Tibial nerve (tissue), 4 donors: ENCODE data around the gene GLYATL1. TPM values are rescaled to one million over a fixed set of nuclear protein-coding genes. Genes with fewer than 3 reads are reported as not detected.

Experiments used
- DNase-seq, 2 donors: peaks; one replicate each; pipeline ENCODE4 v3.0.0-alpha.2; 2019; ENCODE audit warnings: low spot score in 2 of 2
- H3K27ac ChIP-seq, 4 donors: fragments of 200-600 bp; sonication (generic) in 3 of 4; one replicate each; pipeline ENCODE4 v1.5.1; 2017 to 2019; ENCODE audit warnings: mild to moderate bottlenecking in 1 of 4
- H3K27me3 ChIP-seq, 2 donors: fragments of 200-600 bp; sonication (generic) in 1 of 2; one replicate each; pipeline versions ENCODE4 v1.5.1 to v1.6.0; 2017 to 2019
- H3K36me3 ChIP-seq, 3 donors: fragments of 200-600 bp; sonication (generic); one replicate each; pipeline ENCODE4 v1.5.1; 2018 to 2019
- H3K4me1 ChIP-seq, 4 donors: fragments of 200-600 bp; sonication (generic) in 3 of 4; one replicate each; pipeline ENCODE4 v1.5.1; 2017 to 2019
- H3K4me3 ChIP-seq, 4 donors: fragments of 200-600 bp; sonication (generic) in 3 of 4; one replicate each; pipeline ENCODE4 v1.5.1; 2017 to 2019; ENCODE audit warnings: mild to moderate bottlenecking in 1 of 4, moderate library complexity in 1 of 4
- H3K9me3 ChIP-seq, 4 donors: fragments of 200-600 bp; sonication (generic) in 3 of 4; one replicate each; pipeline ENCODE4 v1.5.1; 2017 to 2019
- EP300 ChIP-seq, 2 donors: sonication (generic); formaldehyde crosslinking; IDR thresholded peaks; one replicate each; pipeline ENCODE4 v1.6.1; 2017; ENCODE audit warnings: antibody characterized with exemption in 2 of 2, mild to moderate bottlenecking in 1 of 2
- POLR2A ChIP-seq, 2 donors: fragments of 450-650 bp; IDR thresholded peaks; one replicate each; pipeline ENCODE4 v1.6.1; 2017; ENCODE audit warnings: antibody characterized with exemption in 2 of 2, mild to moderate bottlenecking in 2 of 2, moderate library complexity in 2 of 2
- WGBS, 2 donors: methylation state at CpG; one replicate each; pipeline ENCODE4 v1.1.5; 2018; 5-methylcytosine and 5-hydroxymethylcytosine counted together
- total RNA-seq, 4 donors: library from RNA; depleted of rRNA; stranded (reverse); fragments of >200 nt; gene quantifications; one replicate each; pipeline ENCODE4 v1.1.0, GENCODE V29; 2016
- TF ChIP-seq, protein P1 (sequence below), 5 experiments: fragments of 200-600 bp in 3 of 5; fragments of 450-650 bp in 2 of 5; sonication (generic) in 3 of 5; IDR thresholded peaks; one replicate each; pipeline ENCODE4 v1.5.1; 2016 to 2019; ENCODE audit warnings: antibody characterized with exemption in 5 of 5, mild to moderate bottlenecking in 3 of 5, moderate library complexity in 2 of 5

Gene GLYATL1
- total RNA-seq, 4 donors from 2014 or later = not detected

DNA sequence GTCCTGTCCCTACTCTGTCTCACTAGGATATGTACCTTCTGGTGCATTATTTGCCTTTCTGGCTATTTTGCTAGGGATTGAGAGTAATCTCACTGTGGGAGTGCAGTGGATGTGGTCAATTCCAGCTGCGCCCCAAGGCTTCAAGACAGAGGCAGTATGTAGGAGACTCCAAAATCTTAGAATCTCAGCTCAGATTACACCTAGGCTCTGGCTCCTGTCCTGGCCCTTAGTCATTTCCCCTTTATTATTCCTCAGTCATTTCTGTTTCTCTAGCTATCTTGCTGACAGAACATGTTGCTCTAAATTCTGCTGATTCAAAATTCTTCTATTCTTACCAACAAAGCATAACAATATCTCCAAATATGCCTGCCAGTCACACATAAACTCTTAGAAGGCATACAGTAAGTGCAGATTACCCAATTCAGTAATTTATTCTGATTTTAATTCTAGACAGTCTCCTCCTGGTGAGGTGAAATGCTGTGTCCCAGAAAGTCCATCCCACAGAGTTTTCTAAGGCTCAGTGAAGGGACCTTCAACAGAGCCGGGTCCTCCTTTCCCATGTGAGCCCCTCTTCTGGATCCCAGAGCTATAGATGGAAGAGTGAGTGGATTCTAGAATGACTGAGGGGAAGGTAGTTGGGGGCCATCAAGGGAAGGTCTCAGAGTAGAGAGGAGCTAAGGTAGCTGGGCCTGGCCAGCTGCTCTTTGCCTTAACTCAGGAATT lies 24.3 kb upstream of the GLYATL1 start:
- Histone ChIP-seq H3K4me3 (no peak overlapping the region), H3K4me1 (no peaks in the 10 kb centered on the region), H3K27ac (no peak overlapping the region), H3K9me3 (peaks cover 0 to 26% (median 0%) of the 10 kb centered on the region in 4 donors), H3K27me3 (peaks cover 0 to 3% of the 10 kb centered on the region in 2 donors), H3K36me3 (no peaks in the 10 kb centered on the region)
- 90 to 98% methylated on average over 2 of the region's 2 CpGs for WGBS, 2 donors
- DNase-seq = no peak
- TF ChIP-seq EP300 (IDR thresholded peaks at IDR 0.05) (no peak), POLR2A (IDR thresholded peaks at IDR 0.05) (no peak)
- TF ChIP-seq, protein P1, sequence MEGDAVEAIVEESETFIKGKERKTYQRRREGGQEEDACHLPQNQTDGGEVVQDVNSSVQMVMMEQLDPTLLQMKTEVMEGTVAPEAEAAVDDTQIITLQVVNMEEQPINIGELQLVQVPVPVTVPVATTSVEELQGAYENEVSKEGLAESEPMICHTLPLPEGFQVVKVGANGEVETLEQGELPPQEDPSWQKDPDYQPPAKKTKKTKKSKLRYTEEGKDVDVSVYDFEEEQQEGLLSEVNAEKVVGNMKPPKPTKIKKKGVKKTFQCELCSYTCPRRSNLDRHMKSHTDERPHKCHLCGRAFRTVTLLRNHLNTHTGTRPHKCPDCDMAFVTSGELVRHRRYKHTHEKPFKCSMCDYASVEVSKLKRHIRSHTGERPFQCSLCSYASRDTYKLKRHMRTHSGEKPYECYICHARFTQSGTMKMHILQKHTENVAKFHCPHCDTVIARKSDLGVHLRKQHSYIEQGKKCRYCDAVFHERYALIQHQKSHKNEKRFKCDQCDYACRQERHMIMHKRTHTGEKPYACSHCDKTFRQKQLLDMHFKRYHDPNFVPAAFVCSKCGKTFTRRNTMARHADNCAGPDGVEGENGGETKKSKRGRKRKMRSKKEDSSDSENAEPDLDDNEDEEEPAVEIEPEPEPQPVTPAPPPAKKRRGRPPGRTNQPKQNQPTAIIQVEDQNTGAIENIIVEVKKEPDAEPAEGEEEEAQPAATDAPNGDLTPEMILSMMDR (IDR thresholded peaks at IDR 0.05) = no peak

DNA sequence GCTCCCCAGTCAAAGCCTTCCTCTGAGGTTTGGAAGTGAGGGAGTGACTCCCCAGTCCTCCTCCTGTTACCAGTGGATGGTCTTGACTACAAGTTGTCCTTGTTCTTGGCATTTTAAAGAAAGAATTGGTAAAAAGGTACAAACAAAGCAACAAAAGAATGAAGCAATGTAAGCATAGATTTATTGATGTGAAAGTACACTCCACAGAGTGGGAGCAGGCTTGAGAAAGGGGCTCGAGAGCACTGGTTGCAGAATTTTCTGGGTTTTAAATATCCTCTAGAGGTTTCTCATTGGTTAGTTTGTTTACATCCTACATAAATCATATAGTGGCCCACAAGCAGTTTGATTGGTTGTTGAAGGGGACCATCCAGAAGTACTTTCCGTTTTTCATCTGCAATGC lies 22.7 kb upstream of the GLYATL1 start:
- no peak overlapping the region for H3K27ac ChIP-seq
- 81 to 96% methylated on average over 2 of the region's 2 CpGs for WGBS, 2 donors
- no peaks in the 10 kb centered on the region for H3K27me3 ChIP-seq
- TF ChIP-seq, protein P1 (IDR thresholded peaks at IDR 0.05) = no peak
- TF ChIP-seq EP300 (IDR thresholded peaks at IDR 0.05) (no peak), POLR2A (IDR thresholded peaks at IDR 0.05) (no peak)
- no peak for DNase-seq
- no peaks in the 10 kb centered on the region for H3K36me3 ChIP-seq
- H3K4me1 ChIP-seq = no peaks in the 10 kb centered on the region
- H3K9me3 ChIP-seq = peaks cover 0 to 26% (median 0%) of the 10 kb centered on the region in 4 donors
- H3K4me3 ChIP-seq = no peak overlapping the region

DNA sequence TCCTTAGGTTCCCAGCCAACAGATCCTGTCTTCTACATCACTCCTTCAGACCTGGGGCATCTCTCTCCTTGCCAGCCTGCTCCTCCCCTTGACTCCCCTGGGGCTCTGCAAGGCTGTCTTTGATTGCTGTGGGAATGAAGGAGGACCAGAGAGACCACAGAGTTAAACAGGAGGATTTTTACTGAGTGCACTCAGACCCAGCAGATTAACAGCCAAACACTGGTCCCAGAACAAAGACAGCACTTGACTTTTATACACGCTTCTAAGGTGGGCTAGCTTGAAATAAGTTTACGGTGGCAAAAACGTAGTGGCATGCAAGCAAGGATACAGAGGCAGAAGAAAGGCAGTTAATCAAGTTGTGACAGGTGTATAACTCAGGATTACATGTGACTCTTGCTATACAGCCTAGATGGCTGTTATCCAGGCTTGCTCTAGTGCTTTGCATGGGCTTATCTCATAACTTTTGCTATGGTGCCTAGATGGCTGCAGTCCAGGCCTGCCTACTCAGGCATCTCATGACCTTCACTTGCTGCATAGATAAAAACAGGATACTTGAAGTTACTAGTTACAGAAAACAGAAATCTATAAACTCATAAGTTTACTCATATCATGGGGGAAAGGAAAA lies 22.0 kb upstream of the GLYATL1 start:
- no peaks in the 10 kb centered on the region for H3K27me3 ChIP-seq
- no peak overlapping the region for H3K4me3 ChIP-seq
- H3K27ac ChIP-seq = no peak overlapping the region
- WGBS, 2 donors = 84 to 88% methylated on average over 3 of the region's 3 CpGs
- DNase-seq = no peak
- H3K9me3 ChIP-seq = peaks cover 0 to 26% (median 0%) of the 10 kb centered on the region in 4 donors
- no peaks in the 10 kb centered on the region for H3K4me1 ChIP-seq
- H3K36me3 ChIP-seq = no peaks in the 10 kb centered on the region
- no peak for TF ChIP-seq EP300 (IDR thresholded peaks at IDR 0.05)
- TF ChIP-seq, protein P1 (IDR thresholded peaks at IDR 0.05) = no peak
- TF ChIP-seq POLR2A (IDR thresholded peaks at IDR 0.05) = no peak

DNA sequence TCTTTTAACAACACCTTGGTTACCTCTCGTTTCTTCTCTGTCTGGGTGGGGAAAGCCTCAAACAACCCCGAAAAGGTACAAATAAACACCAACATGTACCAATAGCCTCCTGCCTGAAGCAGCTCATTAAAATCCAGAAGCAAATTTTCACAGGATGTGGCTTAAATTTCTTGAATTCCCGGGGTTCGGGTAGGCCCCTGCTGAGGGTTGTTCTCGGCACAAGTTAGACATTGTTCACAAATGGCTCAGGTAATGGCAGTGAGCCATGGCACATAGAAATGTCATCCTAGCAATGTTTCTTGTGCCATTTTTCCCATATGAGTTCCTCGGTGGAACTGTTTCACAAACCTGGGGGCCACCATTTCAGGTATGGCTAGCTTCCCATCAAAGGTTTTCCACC lies 19.7 kb upstream of the GLYATL1 start:
- H3K27ac ChIP-seq = no peak overlapping the region
- no peak for TF ChIP-seq EP300 (IDR thresholded peaks at IDR 0.05)
- TF ChIP-seq POLR2A (IDR thresholded peaks at IDR 0.05) = no peak
- TF ChIP-seq, protein P1 (IDR thresholded peaks at IDR 0.05) = no peak
- H3K4me1 ChIP-seq = no peaks in the 10 kb centered on the region
- H3K36me3 ChIP-seq = no peaks in the 10 kb centered on the region
- H3K4me3 ChIP-seq = no peak overlapping the region
- H3K9me3 ChIP-seq = peaks cover 0 to 26% (median 0%) of the 10 kb centered on the region in 4 donors
- DNase-seq = no peak
- H3K27me3 ChIP-seq = no peaks in the 10 kb centered on the region
- WGBS, 2 donors = 77 to 79% methylated on average over 6 of the region's 6 CpGs

DNA sequence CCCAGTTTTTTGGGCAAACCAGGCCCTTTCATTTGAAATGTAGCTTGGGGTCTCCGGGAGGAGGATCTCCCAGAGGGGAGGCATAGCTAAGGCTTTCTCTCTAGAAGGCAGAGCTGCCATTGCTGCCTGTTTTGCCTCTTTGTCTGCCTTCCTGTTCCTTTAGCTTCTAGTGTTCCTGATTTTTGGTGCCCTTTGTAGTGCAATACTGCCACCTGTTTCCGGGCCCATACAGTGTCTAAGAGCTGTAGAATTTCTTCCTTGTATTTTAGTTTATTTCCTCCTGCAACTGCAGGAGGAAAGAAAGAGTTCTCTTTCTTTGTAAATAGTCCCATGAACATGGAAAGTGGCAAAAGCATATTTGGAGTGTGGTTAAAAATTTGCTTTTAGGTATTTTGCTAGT lies 19.3 kb upstream of the GLYATL1 start:
- no peak for DNase-seq
- Histone ChIP-seq H3K27ac (no peak overlapping the region), H3K9me3 (peaks cover 0 to 26% (median 0%) of the 10 kb centered on the region in 4 donors), H3K4me3 (no peak overlapping the region), H3K27me3 (no peaks in the 10 kb centered on the region), H3K4me1 (no peaks in the 10 kb centered on the region), H3K36me3 (no peaks in the 10 kb centered on the region)
- TF ChIP-seq EP300 (IDR thresholded peaks at IDR 0.05) = no peak
- TF ChIP-seq POLR2A (IDR thresholded peaks at IDR 0.05) = no peak
- TF ChIP-seq, protein P1 (IDR thresholded peaks at IDR 0.05) = no peak
- WGBS, 2 donors = 75 to 89% methylated on average over 2 of the region's 2 CpGs
